ENCODE results near the gene TGFBR3.

GRCh38 chr1:91912266-91912665, 26.3 kb upstream of the TGFBR3 start:
- TF ChIP-seq CTCF (IDR thresholded peaks at IDR 0.05; ENCODE audit: low read length) (no peak), EZH2 (IDR thresholded peaks at IDR 0.05; ENCODE audit: borderline replicate concordance, low read length) (no peak)
